Panc1 (cell line): ENCODE measurements around the gene DDX31.

ENCODE experiments used
- CTCF ChIP-seq: fragments of 450-650 bp; IDR thresholded peaks from 2 replicates; pipeline ENCODE4 v1.5.1; 2017; ENCODE audit warnings: mild to moderate bottlenecking
- POLR2AphosphoS5 ChIP-seq: IDR thresholded peaks from 2 replicates; pipeline ENCODE4 v1.6.1; 2012; ENCODE audit warnings: mild to moderate bottlenecking, low read depth, low read length, moderate library complexity
- REST ChIP-seq, 2 experiments: IDR thresholded peaks; 2 replicates each; pipeline ENCODE4 v1.6.1; 2011 to 2012; ENCODE audit warnings: low read depth in 2 of 2, control low read depth in 1 of 2, low read length in 1 of 2, mild to moderate bottlenecking in 1 of 2, moderate library complexity in 1 of 2; ENCODE audit not compliant: insufficient read depth in 1 of 2
- SIN3A ChIP-seq: IDR thresholded peaks from 2 replicates; pipeline ENCODE4 v1.6.1; 2012; ENCODE audit warnings: low read depth, mild to moderate bottlenecking, low read length, moderate library complexity, borderline replicate concordance; ENCODE audit not compliant: insufficient read depth

- TF ChIP-seq CTCF (no peak), SIN3A (no peak), POLR2AphosphoS5 (no peak), REST (IDR thresholded peaks at IDR 0.05; ENCODE audit: insufficient read depth in 1 of 2, low read depth in 2 of 2, low read length in 1 of 2) (no peak)
Measured at GRCh38 chr9:132632413-132633129, 37.2 kb downstream of the DDX31 start.
